IPS-15b (cell line): ENCODE results near the gene CORIN.
"Not testable (repeated sequence)": the region's sequence is repeated elsewhere in the genome, so short reads cannot be mapped to it uniquely, and the experiment has no call there.

Experiments used
- H3K27me3 ChIP-seq: one replicate; pipeline ENCODE4 v1.6.1; 2013; ENCODE audit warnings: low read length; ENCODE audit not compliant: control insufficient read depth, insufficient read depth
- H3K36me3 ChIP-seq: one replicate; pipeline ENCODE4 v1.6.1; 2013; ENCODE audit warnings: low read length; ENCODE audit not compliant: control insufficient read depth, insufficient read depth
- H3K4me1 ChIP-seq: one replicate; pipeline ENCODE4 v1.6.1; 2013; ENCODE audit warnings: mild to moderate bottlenecking, low read length; ENCODE audit not compliant: control insufficient read depth, insufficient read depth
- H3K4me3 ChIP-seq: one replicate; pipeline ENCODE4 v1.5.1; 2013; ENCODE audit warnings: low read depth, low read length
- H3K9ac ChIP-seq: one replicate; pipeline ENCODE4 v1.6.1; 2013; ENCODE audit warnings: low read depth, mild to moderate bottlenecking, low read length
- H3K9me3 ChIP-seq: one replicate; pipeline ENCODE4 v1.6.1; 2013; ENCODE audit warnings: mild to moderate bottlenecking, low read length; ENCODE audit not compliant: control insufficient read depth, insufficient read depth

Gene CORIN

GRCh38 chr4:47698837-47699236 is 139.0 kb downstream of the CORIN start:
- Histone ChIP-seq H3K4me3 (no peak overlapping the region), H3K9ac (no peak overlapping the region), H3K9me3 (no peaks in the 10 kb centered on the region), H3K4me1 (no peaks in the 10 kb centered on the region), H3K27me3 (no peaks in the 10 kb centered on the region), H3K36me3 (no peaks in the 10 kb centered on the region)

DNA sequence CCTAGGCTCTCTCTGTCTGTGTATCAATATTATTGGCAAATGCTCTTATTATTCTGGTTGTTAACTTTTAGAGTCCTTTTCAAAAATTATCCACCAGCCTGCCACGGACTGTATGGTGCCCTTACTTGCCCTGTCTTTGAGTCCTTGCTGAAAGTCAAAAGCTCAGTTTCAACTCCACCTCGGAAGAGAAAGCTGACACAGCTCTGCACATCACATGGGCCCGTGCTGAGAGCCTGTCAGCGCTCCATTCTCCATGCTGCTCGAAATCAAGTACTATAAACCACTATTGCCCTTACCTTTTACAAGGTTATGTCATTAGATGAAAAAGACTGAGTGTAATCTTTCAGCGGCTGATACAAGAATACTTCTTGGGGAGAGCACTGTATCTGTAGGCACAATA is 141.0 kb downstream of the CORIN start:
- no peaks in the 10 kb centered on the region for H3K27me3 ChIP-seq
- H3K4me3 ChIP-seq, result no peak overlapping the region
- H3K9me3 ChIP-seq, result no peaks in the 10 kb centered on the region
- no peak overlapping the region for H3K9ac ChIP-seq
- H3K4me1 ChIP-seq, result no peaks in the 10 kb centered on the region
- H3K36me3 ChIP-seq, result no peaks in the 10 kb centered on the region

- Histone ChIP-seq H3K36me3 (no peaks in the 10 kb centered on the region), H3K4me1 (no peaks in the 10 kb centered on the region), H3K27me3 (no peaks in the 10 kb centered on the region), H3K9ac (no peak overlapping the region), H3K4me3 (no peak overlapping the region), H3K9me3 (no peaks in the 10 kb centered on the region)
Observed at GRCh38 chr4:47695260-47695659, 142.6 kb downstream of the CORIN start.

DNA sequence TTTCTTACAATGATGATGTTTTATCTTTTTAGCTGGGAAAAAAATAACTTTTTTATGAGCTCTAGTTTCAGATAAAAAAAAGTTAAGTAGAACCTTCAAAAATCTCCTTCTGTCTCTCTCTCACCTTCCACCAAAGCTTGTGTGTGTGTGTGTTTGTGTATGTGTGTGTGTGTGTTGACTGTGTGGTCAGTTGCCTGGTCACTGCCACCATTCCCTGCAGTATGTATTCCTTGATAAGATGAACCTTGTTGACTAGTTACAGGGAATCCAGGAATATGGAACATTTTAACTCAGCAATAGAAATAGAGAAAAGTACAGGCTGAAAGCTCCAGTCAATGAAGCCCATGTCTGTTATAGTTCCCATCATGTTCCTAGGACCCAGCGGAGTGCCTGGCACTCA is 143.5 kb downstream of the CORIN start:
- Histone ChIP-seq H3K4me1 (no peaks in the 10 kb centered on the region), H3K4me3 (no peak overlapping the region), H3K27me3 (no peaks in the 10 kb centered on the region), H3K36me3 (no peaks in the 10 kb centered on the region), H3K9ac (no peak overlapping the region), H3K9me3 (no peaks in the 10 kb centered on the region)

GRCh38 chr4:47692691-47693090 is 145.2 kb downstream of the CORIN start:
- Histone ChIP-seq H3K27me3 (no peaks in the 10 kb centered on the region), H3K4me3 (no peak overlapping the region), H3K4me1 (no peaks in the 10 kb centered on the region), H3K36me3 (no peaks in the 10 kb centered on the region), H3K9me3 (no peaks in the 10 kb centered on the region), H3K9ac (no peak overlapping the region)

- H3K4me3 ChIP-seq, H3K27me3 ChIP-seq, H3K36me3 ChIP-seq, H3K9ac ChIP-seq, H3K4me1 ChIP-seq, H3K9me3 ChIP-seq: not testable (repeated sequence)
Observed at GRCh38 chr4:47691757-47692383, 146.0 kb downstream of the CORIN start.

DNA sequence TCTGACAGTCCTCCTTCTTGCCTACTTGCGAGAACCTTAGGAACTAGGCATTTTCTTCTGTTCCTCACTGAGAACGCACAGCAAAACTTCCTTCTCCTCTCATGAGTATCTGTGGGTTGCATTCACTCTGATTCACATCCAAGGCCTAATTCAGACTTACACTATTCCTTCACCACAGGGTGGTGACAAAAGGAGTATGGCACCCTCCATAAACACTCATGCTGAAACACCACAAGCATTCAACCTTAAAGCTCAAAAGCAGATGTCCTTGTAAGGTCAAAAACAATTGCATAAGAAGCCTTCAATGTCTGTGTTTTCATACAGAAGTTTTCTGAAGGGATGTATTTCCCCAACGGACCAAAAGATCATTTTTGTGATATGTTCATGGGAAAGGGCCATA is 147.3 kb downstream of the CORIN start:
- no peak overlapping the region for H3K9ac ChIP-seq
- H3K9me3 ChIP-seq, result no peaks in the 10 kb centered on the region
- H3K27me3 ChIP-seq, result no peaks in the 10 kb centered on the region
- no peak overlapping the region for H3K4me3 ChIP-seq
- H3K4me1 ChIP-seq, result no peaks in the 10 kb centered on the region
- no peaks in the 10 kb centered on the region for H3K36me3 ChIP-seq

DNA sequence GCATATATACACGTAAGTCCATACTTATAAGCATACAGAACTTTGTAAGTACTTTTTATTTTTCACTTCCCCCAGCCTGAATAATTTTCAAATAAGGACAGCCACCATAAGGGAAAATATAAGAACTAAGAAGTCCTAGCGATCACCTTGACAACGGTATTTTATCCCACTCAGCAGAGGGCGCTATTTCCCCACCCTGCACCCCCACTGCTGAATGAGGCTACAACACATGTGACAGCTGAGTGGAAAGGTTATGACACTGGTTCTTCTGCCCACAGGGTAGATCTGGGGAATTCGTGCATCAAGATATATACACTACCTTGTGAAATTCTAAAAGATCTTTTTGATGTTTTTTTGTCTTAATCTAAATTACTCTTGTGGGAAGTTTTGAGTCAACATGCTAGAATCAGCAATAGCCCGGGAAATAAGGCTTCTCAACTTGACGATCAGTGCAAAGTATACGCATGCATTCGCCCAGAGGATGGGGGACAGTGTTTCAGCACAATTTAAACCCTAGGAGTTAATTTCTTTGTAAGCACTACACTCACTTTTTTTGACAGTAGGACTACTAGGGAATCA is 151.5 kb downstream of the CORIN start:
- Histone ChIP-seq H3K9me3 (no peaks in the 10 kb centered on the region), H3K4me3 (no peak overlapping the region), H3K9ac (no peak overlapping the region), H3K27me3 (no peaks in the 10 kb centered on the region), H3K36me3 (no peaks in the 10 kb centered on the region), H3K4me1 (no peaks in the 10 kb centered on the region)

GRCh38 chr4:47675806-47676205 is 162.1 kb downstream of the CORIN start:
- no peak overlapping the region for H3K9ac ChIP-seq
- no peak overlapping the region for H3K4me3 ChIP-seq
- no peaks in the 10 kb centered on the region for H3K4me1 ChIP-seq
- H3K36me3 ChIP-seq, result no peaks in the 10 kb centered on the region
- H3K27me3 ChIP-seq, result no peaks in the 10 kb centered on the region
- H3K9me3 ChIP-seq, result no peaks in the 10 kb centered on the region

GRCh38 chr4:47674144-47674543 is 163.7 kb downstream of the CORIN start:
- Histone ChIP-seq H3K9me3 (no peaks in the 10 kb centered on the region), H3K36me3 (no peaks in the 10 kb centered on the region), H3K4me1 (no peaks in the 10 kb centered on the region), H3K27me3 (no peaks in the 10 kb centered on the region), H3K9ac (no peak overlapping the region), H3K4me3 (no peak overlapping the region)

- Histone ChIP-seq H3K4me3 (no peak overlapping the region), H3K9ac (no peak overlapping the region), H3K4me1 (no peaks in the 10 kb centered on the region), H3K36me3 (no peaks in the 10 kb centered on the region), H3K9me3 (no peaks in the 10 kb centered on the region), H3K27me3 (no peaks in the 10 kb centered on the region)
Observed at GRCh38 chr4:47672696-47673095, 165.2 kb downstream of the CORIN start.

- no peaks in the 10 kb centered on the region for H3K36me3 ChIP-seq
- no peaks in the 10 kb centered on the region for H3K4me1 ChIP-seq
- no peak overlapping the region for H3K9ac ChIP-seq
- no peaks in the 10 kb centered on the region for H3K9me3 ChIP-seq
- H3K4me3 ChIP-seq, result no peak overlapping the region
- H3K27me3 ChIP-seq, result no peaks in the 10 kb centered on the region
Observed at GRCh38 chr4:47669946-47670345, 167.9 kb downstream of the CORIN start.
